C4-2B (cell line): ENCODE data around the gene GRK5.

Source experiments
- ZFX ChIP-seq: fragments of 450-650 bp; IDR thresholded peaks from 2 replicates; pipeline ENCODE4 v1.6.1; 2017
- TF ChIP-seq, protein P1 (sequence below): fragments of 450-650 bp; conservative IDR thresholded peaks from 2 replicates; pipeline ENCODE4 v1.5.1; 2017; ENCODE audit warnings: mild to moderate bottlenecking

DNA sequence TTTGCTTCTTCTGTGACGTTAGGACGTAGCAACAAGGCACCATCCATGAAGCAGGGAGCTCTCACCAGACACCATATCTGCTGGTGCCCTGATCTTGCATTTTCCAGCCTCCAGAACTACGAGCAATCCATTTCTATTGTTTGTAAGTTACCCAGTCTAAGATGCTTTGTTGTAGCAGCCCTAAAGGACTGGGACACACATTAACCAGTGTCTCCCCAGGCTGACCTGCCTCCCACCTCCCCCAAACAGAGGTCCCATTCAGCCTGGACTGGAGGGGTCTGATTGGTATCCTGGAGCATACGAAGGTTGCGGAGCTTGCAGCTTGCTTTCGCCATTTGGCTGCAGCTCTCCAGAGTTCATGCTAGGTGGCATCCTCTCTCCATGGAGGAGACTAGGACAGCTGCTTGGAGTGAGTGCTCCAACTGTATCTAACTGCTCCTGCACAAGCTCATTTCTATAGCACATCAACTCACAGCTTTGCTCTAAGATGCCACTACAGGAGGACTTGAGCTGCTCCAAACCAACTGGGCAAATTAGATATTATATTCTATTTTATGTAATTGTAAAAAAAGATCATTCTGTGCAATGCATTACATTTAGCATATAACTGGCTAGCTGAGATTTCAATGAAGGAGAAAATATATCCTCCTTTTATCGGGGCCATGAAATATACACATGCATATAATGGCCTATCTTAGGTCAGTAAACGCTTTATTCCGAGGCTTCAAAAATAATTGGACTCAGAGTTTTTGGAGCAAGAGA is 8.0 kb upstream of the GRK5 start:
- TF ChIP-seq, protein P1, sequence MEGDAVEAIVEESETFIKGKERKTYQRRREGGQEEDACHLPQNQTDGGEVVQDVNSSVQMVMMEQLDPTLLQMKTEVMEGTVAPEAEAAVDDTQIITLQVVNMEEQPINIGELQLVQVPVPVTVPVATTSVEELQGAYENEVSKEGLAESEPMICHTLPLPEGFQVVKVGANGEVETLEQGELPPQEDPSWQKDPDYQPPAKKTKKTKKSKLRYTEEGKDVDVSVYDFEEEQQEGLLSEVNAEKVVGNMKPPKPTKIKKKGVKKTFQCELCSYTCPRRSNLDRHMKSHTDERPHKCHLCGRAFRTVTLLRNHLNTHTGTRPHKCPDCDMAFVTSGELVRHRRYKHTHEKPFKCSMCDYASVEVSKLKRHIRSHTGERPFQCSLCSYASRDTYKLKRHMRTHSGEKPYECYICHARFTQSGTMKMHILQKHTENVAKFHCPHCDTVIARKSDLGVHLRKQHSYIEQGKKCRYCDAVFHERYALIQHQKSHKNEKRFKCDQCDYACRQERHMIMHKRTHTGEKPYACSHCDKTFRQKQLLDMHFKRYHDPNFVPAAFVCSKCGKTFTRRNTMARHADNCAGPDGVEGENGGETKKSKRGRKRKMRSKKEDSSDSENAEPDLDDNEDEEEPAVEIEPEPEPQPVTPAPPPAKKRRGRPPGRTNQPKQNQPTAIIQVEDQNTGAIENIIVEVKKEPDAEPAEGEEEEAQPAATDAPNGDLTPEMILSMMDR = peak; percentile 86
- no peak for TF ChIP-seq ZFX
